Mucosa of stomach (tissue), 1 donor: ENCODE data around the gene GRPEL2.

Source experiments
- H3K27me3 ChIP-seq: one replicate; pipeline ENCODE4 v1.7.0; 2013; ENCODE audit warnings: mild to moderate bottlenecking, low read length; ENCODE audit not compliant: control insufficient read depth, insufficient read depth
- H3K36me3 ChIP-seq: one replicate; pipeline ENCODE4 v1.7.0; 2013; ENCODE audit warnings: low read length; ENCODE audit not compliant: control insufficient read depth, insufficient read depth
- H3K4me1 ChIP-seq: one replicate; pipeline ENCODE4 v1.7.0; 2013; ENCODE audit warnings: mild to moderate bottlenecking, low read length; ENCODE audit not compliant: control insufficient read depth, insufficient read depth
- H3K4me3 ChIP-seq: one replicate; pipeline ENCODE4 v1.7.0; 2013; ENCODE audit warnings: low read length
- H3K9ac ChIP-seq: one replicate; pipeline ENCODE4 v1.7.0; 2013; ENCODE audit warnings: mild to moderate bottlenecking, low read length, moderate library complexity
- H3K9me3 ChIP-seq: one replicate; pipeline ENCODE4 v1.7.0; 2013; ENCODE audit warnings: mild to moderate bottlenecking, low read length, moderate library complexity; ENCODE audit not compliant: control insufficient read depth
- donor health status: Pancreatic carcinoma.

Gene GRPEL2

DNA sequence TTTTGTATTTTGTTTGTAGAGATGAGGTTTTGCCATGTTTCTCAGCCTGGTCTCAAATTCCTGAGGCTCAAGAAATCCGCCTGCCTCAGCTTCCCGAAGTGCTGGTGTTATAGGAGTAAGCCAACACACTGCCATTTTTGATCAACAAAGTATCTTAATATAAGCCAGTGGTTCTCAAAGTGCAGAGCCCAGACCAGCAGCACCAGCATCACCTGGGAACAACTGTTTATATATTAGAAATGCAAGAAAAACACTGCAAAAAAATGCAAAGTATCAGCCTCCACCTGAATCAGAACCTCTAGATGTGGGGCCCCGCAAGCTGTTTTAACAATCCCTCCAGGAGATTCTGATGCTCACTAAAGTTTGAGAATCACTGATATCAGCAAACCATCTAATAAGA, 27.6 kb downstream of the GRPEL2 start:
- Histone ChIP-seq H3K4me3 (no peak overlapping the region), H3K9me3 (no peaks in the 10 kb centered on the region), H3K36me3 (no peaks in the 10 kb centered on the region), H3K27me3 (no peaks in the 10 kb centered on the region), H3K4me1 (no peaks in the 10 kb centered on the region), H3K9ac (no peak overlapping the region)

GRCh38 chr5:149374303-149374702, 29.0 kb downstream of the GRPEL2 start:
- Histone ChIP-seq H3K27me3 (no peaks in the 10 kb centered on the region), H3K4me1 (no peaks in the 10 kb centered on the region), H3K9me3 (no peaks in the 10 kb centered on the region), H3K9ac (no peak overlapping the region), H3K4me3 (no peak overlapping the region), H3K36me3 (no peaks in the 10 kb centered on the region)

DNA sequence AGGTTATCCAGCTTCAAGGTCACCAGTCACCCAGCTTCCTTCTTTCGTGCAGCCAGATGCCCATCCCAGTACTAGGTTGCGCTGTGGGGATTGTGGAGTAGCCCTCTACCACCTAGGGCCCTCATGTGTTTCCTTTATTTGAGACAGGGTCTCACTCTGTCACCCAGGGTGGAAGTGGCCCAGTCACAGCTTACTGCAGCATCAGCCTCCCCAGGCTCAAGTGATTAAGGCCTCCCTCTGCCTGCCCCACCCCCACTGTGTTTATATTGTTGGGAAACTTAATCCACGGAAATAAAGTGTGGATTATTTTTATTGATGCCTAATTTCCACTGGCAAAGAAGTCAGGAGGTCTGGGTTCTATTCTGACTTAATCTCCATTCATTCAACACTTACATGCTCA, 29.5 kb downstream of the GRPEL2 start:
- Histone ChIP-seq H3K9me3 (no peaks in the 10 kb centered on the region), H3K9ac (no peak overlapping the region), H3K4me3 (no peak overlapping the region), H3K27me3 (no peaks in the 10 kb centered on the region), H3K4me1 (no peaks in the 10 kb centered on the region), H3K36me3 (no peaks in the 10 kb centered on the region)

DNA sequence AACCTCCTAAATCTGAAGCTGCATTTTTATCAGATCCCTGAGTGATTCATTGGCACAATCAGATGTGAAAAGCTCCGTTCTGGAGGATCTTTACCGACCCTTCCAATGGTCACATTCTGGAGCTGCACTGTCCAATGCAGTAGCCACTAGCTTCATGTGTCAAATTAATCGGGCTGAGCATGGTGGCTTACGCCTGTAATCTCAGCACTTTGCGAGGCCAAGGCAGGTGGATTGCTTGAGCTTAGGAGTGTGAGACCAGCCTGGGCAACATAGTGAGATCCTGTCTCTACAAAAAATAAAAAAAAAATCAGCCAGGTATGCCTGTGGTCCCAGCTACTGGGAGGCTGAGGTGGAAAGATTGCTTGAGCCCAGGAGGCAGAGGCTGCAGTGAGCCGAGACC, 30.1 kb downstream of the GRPEL2 start:
- Histone ChIP-seq H3K27me3 (no peaks in the 10 kb centered on the region), H3K4me3 (no peak overlapping the region), H3K9me3 (no peaks in the 10 kb centered on the region), H3K9ac (no peak overlapping the region), H3K36me3 (no peaks in the 10 kb centered on the region), H3K4me1 (no peaks in the 10 kb centered on the region)

GRCh38 chr5:149376104-149376503, 30.8 kb downstream of the GRPEL2 start:
- no peaks in the 10 kb centered on the region for H3K4me1 ChIP-seq

GRCh38 chr5:149376711-149377447, 31.6 kb downstream of the GRPEL2 start:
- Histone ChIP-seq H3K9ac (no peak overlapping the region), H3K4me3 (no peak overlapping the region), H3K4me1 (peaks cover 4% of the 10 kb centered on the region), H3K27me3 (no peaks in the 10 kb centered on the region), H3K9me3 (no peaks in the 10 kb centered on the region), H3K36me3 (no peaks in the 10 kb centered on the region)

More at GRCh38 chr5:149376104-149376503, 30.8 kb downstream of the GRPEL2 start:
- Histone ChIP-seq H3K27me3 (no peaks in the 10 kb centered on the region), H3K36me3 (no peaks in the 10 kb centered on the region), H3K9ac (no peak overlapping the region), H3K4me3 (no peak overlapping the region), H3K9me3 (no peaks in the 10 kb centered on the region)

DNA sequence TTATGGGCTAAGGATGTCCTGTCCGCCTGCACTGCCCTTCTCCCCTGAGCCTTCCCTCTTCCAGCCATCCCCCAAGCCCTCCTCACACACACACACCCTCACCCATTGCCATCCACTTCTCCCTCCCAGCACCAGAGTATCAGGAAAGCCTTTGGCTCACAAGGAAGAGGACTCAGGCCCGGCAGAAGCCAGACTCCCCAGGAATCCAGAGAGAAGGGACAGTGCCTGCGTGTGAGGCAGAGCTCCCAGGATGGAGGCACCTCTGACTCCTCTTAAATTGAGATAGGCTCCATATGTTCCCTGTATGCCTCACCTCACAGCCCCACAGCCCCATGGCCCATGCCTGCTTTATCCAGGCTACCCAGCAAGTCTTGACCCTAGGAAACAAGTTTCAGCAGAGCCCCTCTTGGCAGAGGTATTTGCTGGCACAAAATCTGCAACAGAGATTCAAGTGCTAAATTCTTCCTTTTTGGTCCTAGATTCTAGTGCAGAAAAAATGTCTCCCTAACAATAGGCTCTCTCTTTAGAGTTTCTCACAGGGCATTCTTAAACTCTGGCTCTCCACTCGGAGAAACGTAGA, 33.0 kb downstream of the GRPEL2 start:
- no peaks in the 10 kb centered on the region for H3K9me3 ChIP-seq
- no peaks in the 10 kb centered on the region for H3K36me3 ChIP-seq
- H3K4me1 ChIP-seq, result peaks cover 11% of the 10 kb centered on the region
- H3K27me3 ChIP-seq, result no peaks in the 10 kb centered on the region
- H3K9ac ChIP-seq, result no peak overlapping the region
- no peak overlapping the region for H3K4me3 ChIP-seq

GRCh38 chr5:149379177-149379761, 34.0 kb downstream of the GRPEL2 start, which contains the start of gene IL17B:
TSS of gene IL17B (minus strand) at chr5:149379292. CDS start at chr5:149379225, 67 bp downstream.
- no peaks in the 10 kb centered on the region for H3K36me3 ChIP-seq
- H3K4me1 ChIP-seq, result peaks cover 11% of the 10 kb centered on the region
- no peaks in the 10 kb centered on the region for H3K9me3 ChIP-seq
- H3K27me3 ChIP-seq, result no peaks in the 10 kb centered on the region
- H3K9ac ChIP-seq, result no peak within 1 kb of the TSS
- no peak within 1 kb of the TSS for H3K4me3 ChIP-seq

- H3K4me1 ChIP-seq, result peaks cover 11% of the 10 kb centered on the region
Measured at GRCh38 chr5:149379818-149380374, 34.6 kb downstream of the GRPEL2 start.

GRCh38 chr5:149380466-149381121, 35.3 kb downstream of the GRPEL2 start:
- H3K9ac ChIP-seq, result no peak overlapping the region
- H3K4me1 ChIP-seq, result peaks cover 11% of the 10 kb centered on the region
- H3K4me3 ChIP-seq, result no peak overlapping the region
- no peaks in the 10 kb centered on the region for H3K9me3 ChIP-seq
- H3K36me3 ChIP-seq, result no peaks in the 10 kb centered on the region
- H3K27me3 ChIP-seq, result no peaks in the 10 kb centered on the region

More at GRCh38 chr5:149379818-149380374, 34.6 kb downstream of the GRPEL2 start:
- Histone ChIP-seq H3K9ac (no peak overlapping the region), H3K9me3 (no peaks in the 10 kb centered on the region), H3K4me3 (no peak overlapping the region), H3K36me3 (no peaks in the 10 kb centered on the region), H3K27me3 (no peaks in the 10 kb centered on the region)

DNA sequence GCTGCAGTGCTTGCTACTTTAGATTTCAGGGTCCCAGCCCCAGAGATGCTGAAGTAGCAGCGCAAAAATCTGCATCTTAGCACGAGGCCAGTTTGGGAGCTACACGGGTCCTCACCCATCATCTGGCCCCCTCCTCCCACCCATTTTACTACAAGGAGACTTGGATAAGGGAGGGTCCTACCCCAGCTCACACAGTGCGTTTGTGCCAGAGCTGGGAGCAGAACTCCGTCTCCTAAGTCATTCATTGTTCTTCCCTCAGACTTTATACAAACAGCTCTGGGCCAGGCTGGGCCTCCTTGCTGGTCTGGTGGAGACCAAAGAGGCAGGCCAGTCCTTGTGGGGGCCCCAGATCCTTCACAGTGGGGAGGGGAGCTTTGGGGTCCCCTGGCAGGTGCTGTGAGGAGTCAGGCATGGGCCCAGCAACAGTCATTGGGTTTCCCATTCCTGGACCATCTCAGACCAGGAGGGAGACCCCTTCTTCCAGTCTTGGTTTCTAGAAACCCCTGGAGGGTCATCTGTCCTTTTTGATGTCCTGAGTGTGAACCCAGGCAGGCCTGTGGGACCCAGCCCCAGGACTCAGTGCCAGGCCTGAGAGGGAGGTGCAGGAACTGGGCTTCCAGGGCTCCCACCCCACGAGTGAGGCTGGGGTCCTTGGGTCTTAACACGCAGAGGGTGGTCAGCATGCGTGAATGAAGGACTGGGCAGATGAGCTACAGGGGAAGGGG, 36.1 kb downstream of the GRPEL2 start:
- H3K9ac ChIP-seq, result peak overlapping the region; percentile 35
- H3K9me3 ChIP-seq, result no peaks in the 10 kb centered on the region
- peaks cover 11% of the 10 kb centered on the region for H3K4me1 ChIP-seq

More for the DNA sequence above, 36.1 kb downstream of the GRPEL2 start:
- Histone ChIP-seq H3K27me3 (no peaks in the 10 kb centered on the region), H3K36me3 (no peaks in the 10 kb centered on the region), H3K4me3 (no peak overlapping the region)
